GM23338 (cell line): Measurements from ENCODE around the gene TAF6L. TPM values are rescaled to one million over a fixed set of nuclear protein-coding genes. Genes with fewer than 3 reads are reported as not detected.

Experiments used
- ATAC-seq: fragments of 200-7000 bp; cut with Tn5 transposase; 3 replicates; pipeline ENCODE4 v1.9.1; 2020
- DNase-seq: peaks from one replicate; pipeline ENCODE4 v3.0.0-alpha.2; 2015; ENCODE audit warnings: low spot score
- H2AFZ ChIP-seq: fragments of 200-600 bp; sonication (generic); 2 replicates; pipeline ENCODE4 v1.8.0; 2016; ENCODE audit warnings: antibody characterized with exemption, mild to moderate bottlenecking, moderate library complexity
- H3F3A ChIP-seq: fragments of 200-600 bp; sonication (generic); replicated peaks from 2 replicates; pipeline ENCODE4 v1.8.0; 2017; ENCODE audit warnings: antibody characterized with exemption, mixed run types, low read depth
- H3K27ac ChIP-seq: fragments of 200-600 bp; sonication (generic); 2 replicates; pipeline ENCODE4 v1.6.1; 2016; ENCODE audit warnings: low read depth
- H3K27me3 ChIP-seq: fragments of 200-600 bp; sonication (generic); 2 replicates; pipeline ENCODE4 v1.8.0; 2016; ENCODE audit warnings: mild to moderate bottlenecking, mixed run types, moderate library complexity; ENCODE audit not compliant: insufficient read depth
- H3K36me3 ChIP-seq: fragments of 200-600 bp; sonication (generic); 2 replicates; pipeline ENCODE4 v1.8.0; 2016; ENCODE audit warnings: mild to moderate bottlenecking; ENCODE audit not compliant: insufficient read depth
- H3K4me1 ChIP-seq: fragments of 200-600 bp; sonication (generic); 2 replicates; pipeline ENCODE4 v1.8.0; 2016; ENCODE audit warnings: mild to moderate bottlenecking, moderate library complexity; ENCODE audit not compliant: insufficient read depth
- H3K4me2 ChIP-seq: fragments of 200-600 bp; sonication (generic); 2 replicates; pipeline ENCODE4 v1.7.1; 2017; ENCODE audit warnings: mixed run types
- H3K4me3 ChIP-seq: fragments of 200-600 bp; sonication (generic); 2 replicates; pipeline ENCODE4 v1.6.1; 2016; ENCODE audit warnings: mixed run types
- H3K79me2 ChIP-seq: fragments of 200-600 bp; sonication (generic); replicated peaks from 2 replicates; pipeline ENCODE4 v1.8.0; 2017; ENCODE audit warnings: mild to moderate bottlenecking; ENCODE audit not compliant: insufficient read depth
- H3K9me2 ChIP-seq: fragments of 200-600 bp; sonication (generic); 2 replicates; pipeline ENCODE4 v1.8.0; 2017; ENCODE audit not compliant: insufficient read depth
- H4K20me1 ChIP-seq: fragments of 200-600 bp; sonication (generic); replicated peaks from 2 replicates; pipeline ENCODE4 v1.8.0; 2017; ENCODE audit warnings: mild to moderate bottlenecking; ENCODE audit not compliant: insufficient read depth
- H3K27ac Mint-ChIP-seq: 2 replicates; pipeline ENCODE4 v1.8.0; 2020; ENCODE audit warnings: inconsistent platforms, mild to moderate bottlenecking, moderate library complexity, mixed read lengths
- H3K27me3 Mint-ChIP-seq: 3 replicates; pipeline ENCODE4 v1.8.0; 2022; ENCODE audit warnings: low read depth, mild to moderate bottlenecking, moderate library complexity, mixed read lengths, inconsistent platforms; ENCODE audit not compliant: insufficient read depth, poor library complexity
- H3K36me3 Mint-ChIP-seq: 3 replicates; pipeline ENCODE4 v1.8.0; 2021; ENCODE audit warnings: low read depth, mild to moderate bottlenecking, inconsistent platforms, moderate library complexity, mixed read lengths
- H3K4me1 Mint-ChIP-seq: 3 replicates; pipeline ENCODE4 v1.8.0; 2020; ENCODE audit warnings: mild to moderate bottlenecking, inconsistent platforms, mixed read lengths
- H3K4me3 Mint-ChIP-seq: 3 replicates; pipeline ENCODE4 v1.8.0; 2021; ENCODE audit warnings: moderate library complexity, mild to moderate bottlenecking, inconsistent platforms, mixed read lengths
- H3K9me3 Mint-ChIP-seq: 3 replicates; pipeline ENCODE4 v1.8.0; 2020; ENCODE audit warnings: moderate library complexity, mild to moderate bottlenecking, inconsistent platforms, mixed read lengths
- EZH2 ChIP-seq: fragments of 200-600 bp; sonication (generic); IDR thresholded peaks from one replicate; pipeline ENCODE4 v1.8.0; 2017; ENCODE audit warnings: antibody characterized with exemption, mild to moderate bottlenecking, low read depth; ENCODE audit not compliant: unreplicated experiment
- EZH2phosphoT487 ChIP-seq: fragments of 200-600 bp; sonication (generic); IDR thresholded peaks from one replicate; pipeline ENCODE4 v1.8.1; 2018; ENCODE audit warnings: antibody characterized with exemption; ENCODE audit not compliant: unreplicated experiment
- NANOG ChIP-seq: IDR thresholded peaks from 2 replicates; pipeline ENCODE4 v1.6.1; 2016; ENCODE audit warnings: antibody characterized with exemption, borderline replicate concordance
- POLR2AphosphoS5 ChIP-seq: IDR thresholded peaks from 2 replicates; pipeline ENCODE4 v1.6.1; 2016; ENCODE audit warnings: antibody characterized with exemption, low read depth
- STAT1 ChIP-seq: IDR thresholded peaks from one replicate; pipeline ENCODE4 v1.6.1; 2016; ENCODE audit warnings: antibody characterized with exemption; ENCODE audit not compliant: unreplicated experiment
- ZNF114 ChIP-seq: fragments of 250-450 bp; sonication (Bioruptor Pico); IDR thresholded peaks from 2 replicates; pipeline ENCODE4 v1.5.0; 2020; ENCODE audit warnings: mild to moderate bottlenecking, moderate library complexity
- ZNF331 ChIP-seq: fragments of 250-450 bp; sonication (Bioruptor Pico); IDR thresholded peaks from 2 replicates; pipeline ENCODE4 v1.5.0; 2020; ENCODE audit warnings: low read depth, mild to moderate bottlenecking, moderate library complexity
- polyA plus RNA-seq: library from polyadenylated mRNA; unstranded; fragments of >200 nt; fragmentation: Nextera tagmentation; extraction: Ambion mirVana; gene quantifications from 2 replicates; pipeline ENCODE4 v1.2.1, GENCODE V29; 2016
- total RNA-seq: library from RNA; depleted of rRNA; stranded (reverse); fragments of >200 nt; shearing (Covaris generic); gene quantifications from 2 replicates; pipeline ENCODE4 v1.2.3, GENCODE V29; 2014
- TF ChIP-seq, protein P1 (sequence below): IDR thresholded peaks from one replicate; pipeline ENCODE4 v1.6.1; 2018; ENCODE audit warnings: antibody characterized with exemption; ENCODE audit not compliant: unreplicated experiment
- TF ChIP-seq, protein P2 (sequence below): fragments of 250-450 bp; sonication (Bioruptor Pico); IDR thresholded peaks from 2 replicates; pipeline ENCODE4 v1.5.0; 2020; ENCODE audit warnings: mild to moderate bottlenecking, moderate library complexity
- TF ChIP-seq, protein P3 (sequence below): IDR thresholded peaks from 2 replicates; pipeline ENCODE4 v1.6.1; 2016; ENCODE audit warnings: antibody characterized with exemption

Gene TAF6L
- total and polyA plus RNA-seq, 2 experiments from 2014 or later = 21.8 to 30.6 TPM

DNA sequence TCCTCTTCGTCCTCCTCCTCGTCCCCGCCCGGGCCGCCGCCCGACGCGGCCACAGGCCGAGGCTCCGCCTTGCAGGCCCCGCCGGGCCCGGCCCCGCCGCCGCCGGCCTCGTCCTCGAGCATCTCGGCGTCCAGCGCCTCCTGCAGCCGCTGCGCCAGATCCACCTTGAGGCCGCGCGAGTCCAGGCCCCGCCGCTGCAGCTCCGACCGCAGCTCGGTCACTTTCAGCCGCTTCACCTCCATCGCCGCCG is 44.4 kb upstream of the TAF6L start (continued):
- TF ChIP-seq, protein P1, sequence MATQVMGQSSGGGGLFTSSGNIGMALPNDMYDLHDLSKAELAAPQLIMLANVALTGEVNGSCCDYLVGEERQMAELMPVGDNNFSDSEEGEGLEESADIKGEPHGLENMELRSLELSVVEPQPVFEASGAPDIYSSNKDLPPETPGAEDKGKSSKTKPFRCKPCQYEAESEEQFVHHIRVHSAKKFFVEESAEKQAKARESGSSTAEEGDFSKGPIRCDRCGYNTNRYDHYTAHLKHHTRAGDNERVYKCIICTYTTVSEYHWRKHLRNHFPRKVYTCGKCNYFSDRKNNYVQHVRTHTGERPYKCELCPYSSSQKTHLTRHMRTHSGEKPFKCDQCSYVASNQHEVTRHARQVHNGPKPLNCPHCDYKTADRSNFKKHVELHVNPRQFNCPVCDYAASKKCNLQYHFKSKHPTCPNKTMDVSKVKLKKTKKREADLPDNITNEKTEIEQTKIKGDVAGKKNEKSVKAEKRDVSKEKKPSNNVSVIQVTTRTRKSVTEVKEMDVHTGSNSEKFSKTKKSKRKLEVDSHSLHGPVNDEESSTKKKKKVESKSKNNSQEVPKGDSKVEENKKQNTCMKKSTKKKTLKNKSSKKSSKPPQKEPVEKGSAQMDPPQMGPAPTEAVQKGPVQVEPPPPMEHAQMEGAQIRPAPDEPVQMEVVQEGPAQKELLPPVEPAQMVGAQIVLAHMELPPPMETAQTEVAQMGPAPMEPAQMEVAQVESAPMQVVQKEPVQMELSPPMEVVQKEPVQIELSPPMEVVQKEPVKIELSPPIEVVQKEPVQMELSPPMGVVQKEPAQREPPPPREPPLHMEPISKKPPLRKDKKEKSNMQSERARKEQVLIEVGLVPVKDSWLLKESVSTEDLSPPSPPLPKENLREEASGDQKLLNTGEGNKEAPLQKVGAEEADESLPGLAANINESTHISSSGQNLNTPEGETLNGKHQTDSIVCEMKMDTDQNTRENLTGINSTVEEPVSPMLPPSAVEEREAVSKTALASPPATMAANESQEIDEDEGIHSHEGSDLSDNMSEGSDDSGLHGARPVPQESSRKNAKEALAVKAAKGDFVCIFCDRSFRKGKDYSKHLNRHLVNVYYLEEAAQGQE = no peak
- TF ChIP-seq ZNF331 = no peak

DNA sequence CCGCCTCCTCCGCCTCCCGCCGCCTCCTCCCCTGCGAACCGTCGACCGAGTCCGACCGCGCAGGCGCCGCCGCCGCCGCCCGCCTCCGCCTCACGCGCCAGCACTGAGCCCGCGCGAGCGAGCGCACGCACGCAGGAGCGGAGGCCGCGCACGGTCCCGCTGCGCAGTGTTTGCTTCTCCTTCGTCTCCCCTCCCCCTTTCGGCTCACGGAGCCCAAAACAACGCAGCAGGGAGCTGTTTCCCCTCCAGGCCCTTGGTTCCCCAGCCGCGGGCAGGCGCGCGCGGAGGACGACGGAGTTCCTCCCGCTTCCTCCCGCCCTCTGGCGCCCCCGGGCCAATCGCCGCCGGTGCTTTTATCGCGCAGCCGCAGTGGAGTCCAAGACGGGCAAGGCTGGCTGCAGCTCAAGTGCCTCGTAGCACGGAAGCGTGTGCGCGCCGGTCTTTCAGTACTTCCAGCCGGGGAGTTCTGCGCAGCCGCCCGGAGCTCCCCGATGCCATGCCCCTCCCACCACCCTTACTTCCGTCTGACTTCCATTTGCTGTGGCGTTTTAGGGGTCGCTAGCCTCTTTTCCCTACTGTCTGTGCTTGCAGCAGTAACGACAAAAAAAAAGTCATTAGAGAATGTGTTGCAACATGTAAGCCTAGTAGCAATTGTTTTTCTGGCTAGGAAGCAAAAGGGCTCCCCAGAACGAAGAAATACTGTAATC is 43.9 kb upstream of the TAF6L start, which contains the start of gene HNRNPUL2:
Gene HNRNPUL2 (minus strand): TSS at position 293 of the 707 bp plus-strand sequence. CDS start 301 bp downstream, outside the sequence.
- peaks cover 76% of the 10 kb centered on the region for H3K79me2 ChIP-seq
- DNase-seq (peak; percentile 99), ATAC-seq (peak; percentile 81)
- H3K36me3 Mint-ChIP-seq = peaks cover 38% of the 10 kb centered on the region
- no peaks in the 10 kb centered on the region; the same call in 2 of the 3 replicates for H3K9me3 Mint-ChIP-seq
- H4K20me1 ChIP-seq = peaks cover 35% of the 10 kb centered on the region
- peaks cover 21% of the 10 kb centered on the region for H3K4me1 Mint-ChIP-seq
- peak within 1 kb of the TSS; percentile 97 for H3K27ac ChIP-seq
- H3K4me1 ChIP-seq = peaks cover 24% of the 10 kb centered on the region
- H3F3A ChIP-seq = peaks cover 43% of the 10 kb centered on the region
- H3K4me3 Mint-ChIP-seq = peak within 1 kb of the TSS; percentile 98
- peak within 1 kb of the TSS; percentile 99 for H3K27ac Mint-ChIP-seq
- H3K27me3 ChIP-seq = no peaks in the 10 kb centered on the region
- no peak within 1 kb of the TSS; the same call in 1 of the 2 replicates for H2AFZ ChIP-seq
- no peaks in the 10 kb centered on the region for H3K9me2 ChIP-seq
- peaks cover 14% of the 10 kb centered on the region for H3K27me3 Mint-ChIP-seq
- H3K4me2 ChIP-seq = peak within 1 kb of the TSS; percentile 98
- peaks cover 26% of the 10 kb centered on the region for H3K36me3 ChIP-seq
- H3K4me3 ChIP-seq = peak within 1 kb of the TSS; percentile 59
- TF ChIP-seq, protein P2, sequence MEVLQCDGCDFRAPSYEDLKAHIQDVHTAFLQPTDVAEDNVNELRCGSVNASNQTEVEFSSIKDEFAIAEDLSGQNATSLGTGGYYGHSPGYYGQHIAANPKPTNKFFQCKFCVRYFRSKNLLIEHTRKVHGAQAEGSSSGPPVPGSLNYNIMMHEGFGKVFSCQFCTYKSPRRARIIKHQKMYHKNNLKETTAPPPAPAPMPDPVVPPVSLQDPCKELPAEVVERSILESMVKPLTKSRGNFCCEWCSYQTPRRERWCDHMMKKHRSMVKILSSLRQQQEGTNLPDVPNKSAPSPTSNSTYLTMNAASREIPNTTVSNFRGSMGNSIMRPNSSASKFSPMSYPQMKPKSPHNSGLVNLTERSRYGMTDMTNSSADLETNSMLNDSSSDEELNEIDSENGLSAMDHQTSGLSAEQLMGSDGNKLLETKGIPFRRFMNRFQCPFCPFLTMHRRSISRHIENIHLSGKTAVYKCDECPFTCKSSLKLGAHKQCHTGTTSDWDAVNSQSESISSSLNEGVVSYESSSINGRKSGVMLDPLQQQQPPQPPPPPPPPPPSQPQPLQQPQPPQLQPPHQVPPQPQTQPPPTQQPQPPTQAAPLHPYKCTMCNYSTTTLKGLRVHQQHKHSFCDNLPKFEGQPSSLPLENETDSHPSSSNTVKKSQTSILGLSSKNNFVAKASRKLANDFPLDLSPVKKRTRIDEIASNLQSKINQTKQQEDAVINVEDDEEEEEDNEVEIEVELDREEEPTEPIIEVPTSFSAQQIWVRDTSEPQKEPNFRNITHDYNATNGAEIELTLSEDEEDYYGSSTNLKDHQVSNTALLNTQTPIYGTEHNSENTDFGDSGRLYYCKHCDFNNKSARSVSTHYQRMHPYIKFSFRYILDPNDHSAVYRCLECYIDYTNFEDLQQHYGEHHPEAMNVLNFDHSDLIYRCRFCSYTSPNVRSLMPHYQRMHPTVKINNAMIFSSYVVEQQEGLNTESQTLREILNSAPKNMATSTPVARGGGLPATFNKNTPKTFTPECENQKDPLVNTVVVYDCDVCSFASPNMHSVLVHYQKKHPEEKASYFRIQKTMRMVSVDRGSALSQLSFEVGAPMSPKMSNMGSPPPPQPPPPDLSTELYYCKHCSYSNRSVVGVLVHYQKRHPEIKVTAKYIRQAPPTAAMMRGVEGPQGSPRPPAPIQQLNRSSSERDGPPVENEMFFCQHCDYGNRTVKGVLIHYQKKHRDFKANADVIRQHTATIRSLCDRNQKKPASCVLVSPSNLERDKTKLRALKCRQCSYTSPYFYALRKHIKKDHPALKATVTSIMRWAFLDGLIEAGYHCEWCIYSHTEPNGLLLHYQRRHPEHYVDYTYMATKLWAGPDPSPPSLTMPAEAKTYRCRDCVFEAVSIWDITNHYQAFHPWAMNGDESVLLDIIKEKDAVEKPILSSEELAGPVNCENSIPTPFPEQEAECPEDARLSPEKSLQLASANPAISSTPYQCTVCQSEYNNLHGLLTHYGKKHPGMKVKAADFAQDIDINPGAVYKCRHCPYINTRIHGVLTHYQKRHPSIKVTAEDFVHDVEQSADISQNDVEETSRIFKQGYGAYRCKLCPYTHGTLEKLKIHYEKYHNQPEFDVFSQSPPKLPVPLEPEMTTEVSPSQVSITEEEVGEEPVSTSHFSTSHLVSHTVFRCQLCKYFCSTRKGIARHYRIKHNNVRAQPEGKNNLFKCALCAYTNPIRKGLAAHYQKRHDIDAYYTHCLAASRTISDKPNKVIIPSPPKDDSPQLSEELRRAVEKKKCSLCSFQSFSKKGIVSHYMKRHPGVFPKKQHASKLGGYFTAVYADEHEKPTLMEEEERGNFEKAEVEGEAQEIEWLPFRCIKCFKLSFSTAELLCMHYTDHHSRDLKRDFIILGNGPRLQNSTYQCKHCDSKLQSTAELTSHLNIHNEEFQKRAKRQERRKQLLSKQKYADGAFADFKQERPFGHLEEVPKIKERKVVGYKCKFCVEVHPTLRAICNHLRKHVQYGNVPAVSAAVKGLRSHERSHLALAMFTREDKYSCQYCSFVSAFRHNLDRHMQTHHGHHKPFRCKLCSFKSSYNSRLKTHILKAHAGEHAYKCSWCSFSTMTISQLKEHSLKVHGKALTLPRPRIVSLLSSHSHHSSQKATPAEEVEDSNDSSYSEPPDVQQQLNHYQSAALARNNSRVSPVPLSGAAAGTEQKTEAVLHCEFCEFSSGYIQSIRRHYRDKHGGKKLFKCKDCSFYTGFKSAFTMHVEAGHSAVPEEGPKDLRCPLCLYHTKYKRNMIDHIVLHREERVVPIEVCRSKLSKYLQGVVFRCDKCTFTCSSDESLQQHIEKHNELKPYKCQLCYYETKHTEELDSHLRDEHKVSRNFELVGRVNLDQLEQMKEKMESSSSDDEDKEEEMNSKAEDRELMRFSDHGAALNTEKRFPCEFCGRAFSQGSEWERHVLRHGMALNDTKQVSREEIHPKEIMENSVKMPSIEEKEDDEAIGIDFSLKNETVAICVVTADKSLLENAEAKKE = no peak
- TF ChIP-seq NANOG (no peak), ZNF114 (CRISPR knock-in tag) (no peak), EZH2phosphoT487 (no peak), STAT1 (no peak), ZNF331 (no peak), POLR2AphosphoS5 (peak; percentile 90), EZH2 (no peak)
- TF ChIP-seq, protein P3, sequence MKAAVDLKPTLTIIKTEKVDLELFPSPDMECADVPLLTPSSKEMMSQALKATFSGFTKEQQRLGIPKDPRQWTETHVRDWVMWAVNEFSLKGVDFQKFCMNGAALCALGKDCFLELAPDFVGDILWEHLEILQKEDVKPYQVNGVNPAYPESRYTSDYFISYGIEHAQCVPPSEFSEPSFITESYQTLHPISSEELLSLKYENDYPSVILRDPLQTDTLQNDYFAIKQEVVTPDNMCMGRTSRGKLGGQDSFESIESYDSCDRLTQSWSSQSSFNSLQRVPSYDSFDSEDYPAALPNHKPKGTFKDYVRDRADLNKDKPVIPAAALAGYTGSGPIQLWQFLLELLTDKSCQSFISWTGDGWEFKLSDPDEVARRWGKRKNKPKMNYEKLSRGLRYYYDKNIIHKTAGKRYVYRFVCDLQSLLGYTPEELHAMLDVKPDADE = peak; percentile 54; the same call in 1 of the 2 replicates
- TF ChIP-seq, protein P1 = no peak
